ENCODE measurements around the gene PNLIP. TPM values are rescaled to one million over a fixed set of nuclear protein-coding genes. Genes with fewer than 3 reads are reported as not detected.

The PNLIP gene
- total RNA-seq, 4 donors from 2014 or later, result not detected

DNA sequence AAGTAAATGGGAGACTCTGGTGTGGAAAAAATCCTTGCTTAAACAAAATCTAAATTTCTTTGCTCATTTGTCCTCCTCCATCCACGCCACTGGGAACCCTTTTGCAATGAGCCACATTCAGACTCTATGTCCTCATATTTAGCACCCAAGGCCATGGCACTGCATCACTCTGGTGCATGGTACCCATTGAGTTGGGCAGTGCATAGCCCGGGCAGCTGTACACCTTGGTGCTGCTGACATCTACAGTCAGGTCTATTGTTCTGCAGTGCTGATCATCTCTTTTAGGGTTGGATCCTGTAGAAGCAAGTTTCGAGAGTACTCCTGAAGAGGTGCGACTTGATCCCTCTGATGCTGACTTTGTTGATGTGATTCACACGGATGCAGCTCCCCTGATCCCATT is 51.8 kb downstream of the PNLIP start:
- no peaks in the 10 kb centered on the region for H3K36me3 ChIP-seq
- peaks cover 0 to 3% (median 0%) of the 10 kb centered on the region in 4 donors for H3K27me3 ChIP-seq
- TF ChIP-seq, protein P1, sequence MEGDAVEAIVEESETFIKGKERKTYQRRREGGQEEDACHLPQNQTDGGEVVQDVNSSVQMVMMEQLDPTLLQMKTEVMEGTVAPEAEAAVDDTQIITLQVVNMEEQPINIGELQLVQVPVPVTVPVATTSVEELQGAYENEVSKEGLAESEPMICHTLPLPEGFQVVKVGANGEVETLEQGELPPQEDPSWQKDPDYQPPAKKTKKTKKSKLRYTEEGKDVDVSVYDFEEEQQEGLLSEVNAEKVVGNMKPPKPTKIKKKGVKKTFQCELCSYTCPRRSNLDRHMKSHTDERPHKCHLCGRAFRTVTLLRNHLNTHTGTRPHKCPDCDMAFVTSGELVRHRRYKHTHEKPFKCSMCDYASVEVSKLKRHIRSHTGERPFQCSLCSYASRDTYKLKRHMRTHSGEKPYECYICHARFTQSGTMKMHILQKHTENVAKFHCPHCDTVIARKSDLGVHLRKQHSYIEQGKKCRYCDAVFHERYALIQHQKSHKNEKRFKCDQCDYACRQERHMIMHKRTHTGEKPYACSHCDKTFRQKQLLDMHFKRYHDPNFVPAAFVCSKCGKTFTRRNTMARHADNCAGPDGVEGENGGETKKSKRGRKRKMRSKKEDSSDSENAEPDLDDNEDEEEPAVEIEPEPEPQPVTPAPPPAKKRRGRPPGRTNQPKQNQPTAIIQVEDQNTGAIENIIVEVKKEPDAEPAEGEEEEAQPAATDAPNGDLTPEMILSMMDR (IDR thresholded peaks at IDR 0.05), result no peak
- no peak for TF ChIP-seq POLR2A (IDR thresholded peaks at IDR 0.05)
- H3K9me3 ChIP-seq, result no peaks in the 10 kb centered on the region
- H3K27ac ChIP-seq, result no peak overlapping the region
- H3K4me3 ChIP-seq, result no peak overlapping the region
- no peak for DNase-seq
- intact Hi-C loops (cut with DNase I), result no loop called here
- H3K4me1 ChIP-seq, result no peaks in the 10 kb centered on the region
- 67 to 78% methylated on average over 4 of the region's 5 CpGs for WGBS, 2 donors

DNA sequence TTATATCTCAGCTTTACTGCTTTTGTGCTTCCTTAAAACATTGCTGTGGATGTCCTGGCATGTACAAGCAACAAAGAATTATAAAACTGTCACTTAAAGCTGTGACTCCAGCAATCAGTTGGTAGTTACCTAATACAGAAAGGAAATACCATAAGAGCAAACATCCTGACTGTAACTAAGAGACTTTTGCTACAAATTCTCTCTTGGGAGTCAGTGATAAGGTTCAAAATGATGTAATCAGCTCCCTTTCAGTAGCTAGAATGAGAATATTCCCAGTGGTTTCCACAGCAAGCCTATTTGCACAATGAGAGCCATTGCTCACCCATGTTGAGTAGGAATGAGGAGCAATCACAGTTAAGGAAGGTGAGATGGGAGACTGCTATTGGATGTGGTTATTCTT is 52.6 kb downstream of the PNLIP start:
- intact Hi-C loops (cut with DNase I), result no loop called here
- Histone ChIP-seq H3K9me3 (no peaks in the 10 kb centered on the region), H3K27me3 (peaks cover 0 to 3% (median 0%) of the 10 kb centered on the region in 4 donors), H3K4me3 (no peak overlapping the region), H3K27ac (no peak overlapping the region), H3K4me1 (no peaks in the 10 kb centered on the region), H3K36me3 (no peaks in the 10 kb centered on the region)
- no peak for TF ChIP-seq POLR2A (IDR thresholded peaks at IDR 0.05)
- TF ChIP-seq, protein P1 (IDR thresholded peaks at IDR 0.05), result no peak
- no peak for DNase-seq

DNA sequence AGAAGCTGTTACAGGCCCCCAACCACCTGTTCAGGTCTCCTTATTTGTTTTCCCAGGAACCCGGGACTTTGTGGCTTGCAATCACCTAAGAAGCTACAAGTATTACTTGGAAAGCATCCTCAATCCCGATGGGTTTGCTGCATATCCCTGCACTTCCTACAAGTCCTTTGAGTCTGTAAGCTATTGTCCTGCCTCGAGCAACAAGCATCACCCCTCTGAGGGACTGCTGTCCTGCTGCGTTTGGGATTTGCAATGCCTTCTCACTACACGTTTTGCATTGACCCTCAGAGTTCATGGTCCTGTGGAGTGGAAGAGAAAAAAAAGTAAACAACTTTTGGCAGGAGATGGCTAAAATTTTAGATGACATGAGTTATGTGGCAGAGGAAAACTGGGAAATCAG is 54.3 kb downstream of the PNLIP start:
- intact Hi-C loops (cut with DNase I), result no loop called here
- H3K9me3 ChIP-seq, result no peaks in the 10 kb centered on the region
- H3K4me1 ChIP-seq, result no peaks in the 10 kb centered on the region
- H3K36me3 ChIP-seq, result no peaks in the 10 kb centered on the region
- no peak for TF ChIP-seq POLR2A (IDR thresholded peaks at IDR 0.05)
- TF ChIP-seq, protein P1 (IDR thresholded peaks at IDR 0.05), result no peak
- WGBS, 2 donors, result 51 to 71% methylated on average over 2 of the region's 5 CpGs
- H3K27ac ChIP-seq, result no peak overlapping the region
- DNase-seq, result no peak
- H3K27me3 ChIP-seq, result peaks cover 0 to 3% (median 0%) of the 10 kb centered on the region in 4 donors
- H3K4me3 ChIP-seq, result no peak overlapping the region

DNA sequence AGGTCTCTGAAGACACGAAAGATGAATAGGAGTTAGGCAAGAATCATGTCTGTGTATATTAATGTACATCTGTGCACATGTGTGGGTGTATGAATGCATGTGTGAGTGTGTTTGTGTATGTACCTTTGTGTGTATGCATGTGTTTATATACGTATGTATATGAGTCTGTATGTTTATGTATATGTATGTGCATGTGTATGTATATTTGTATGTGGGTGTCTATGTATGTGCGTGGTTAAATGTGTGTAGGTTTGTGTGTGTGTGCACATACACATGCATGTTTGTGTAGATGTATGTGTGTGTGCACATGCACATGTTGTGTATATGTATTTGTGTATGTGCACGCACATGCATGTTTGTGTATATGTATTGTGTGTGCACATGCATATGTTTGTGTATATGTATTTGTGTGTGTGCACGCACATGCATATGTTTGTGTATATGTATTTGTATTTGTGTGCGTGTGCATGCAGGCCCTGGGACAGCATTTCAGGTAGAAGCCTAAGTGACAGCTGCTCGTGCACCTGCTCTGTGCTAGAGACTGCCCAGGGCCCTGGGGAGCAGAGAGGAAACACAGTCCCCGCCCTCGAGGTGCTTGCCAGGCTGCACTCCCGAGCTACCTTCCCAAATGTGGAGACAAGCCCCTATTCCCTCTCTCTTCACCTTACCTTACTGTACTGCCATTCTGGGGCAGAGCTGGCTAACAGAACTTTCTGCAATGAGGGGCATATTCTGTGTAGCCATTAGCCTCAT is 57.1 kb downstream of the PNLIP start:
- Histone ChIP-seq H3K4me1 (no peaks in the 10 kb centered on the region), H3K4me3 (no peak overlapping the region), H3K36me3 (no peaks in the 10 kb centered on the region), H3K27ac (no peak overlapping the region), H3K9me3 (no peaks in the 10 kb centered on the region), H3K27me3 (peaks cover 0 to 6% (median 0%) of the 10 kb centered on the region in 4 donors)
- TF ChIP-seq, protein P1 (IDR thresholded peaks at IDR 0.05), result no peak
- TF ChIP-seq POLR2A (IDR thresholded peaks at IDR 0.05), result no peak
- DNase-seq, result no peak
- intact Hi-C loops (cut with DNase I), result no loop called here
- WGBS, 2 donors, result 73 to 87% methylated on average over 5 to 10 of the region's 10 CpGs

DNA sequence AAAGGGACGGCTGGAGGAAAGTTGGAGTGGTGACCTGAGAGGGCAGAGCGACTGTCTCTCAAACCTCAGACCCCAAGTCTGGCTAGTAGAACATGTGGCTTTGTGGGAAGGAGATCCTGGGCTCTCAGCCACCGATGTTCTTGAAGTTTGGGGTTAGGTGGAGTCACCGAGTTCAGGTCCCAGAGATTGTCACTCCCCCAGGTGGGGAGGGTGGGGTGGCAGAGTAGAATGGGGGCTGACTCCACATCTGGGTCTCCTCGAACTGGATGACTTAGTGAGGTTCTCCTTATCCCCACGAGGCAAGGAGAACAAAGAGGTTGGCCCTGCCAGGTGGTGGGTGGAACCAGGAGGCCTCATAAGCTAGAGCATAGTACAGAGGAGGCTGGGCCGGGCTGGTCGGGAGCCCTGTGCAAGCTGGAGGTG is 60.3 kb downstream of the PNLIP start:
- no peak overlapping the region for H3K27ac ChIP-seq
- no peak overlapping the region for H3K4me3 ChIP-seq
- WGBS, 2 donors, result 53 to 63% methylated on average over 5 of the region's 8 CpGs
- no peak for DNase-seq
- peaks cover 0 to 9% (median 0%) of the 10 kb centered on the region in 3 donors for H3K4me1 ChIP-seq
- peaks cover 0 to 38% (median 0%) of the 10 kb centered on the region in 4 donors for H3K27me3 ChIP-seq
- TF ChIP-seq POLR2A (IDR thresholded peaks at IDR 0.05), result no peak
- TF ChIP-seq, protein P1 (IDR thresholded peaks at IDR 0.05), result no peak
- no peaks in the 10 kb centered on the region for H3K36me3 ChIP-seq
- no peaks in the 10 kb centered on the region for H3K9me3 ChIP-seq
- intact Hi-C loops (cut with DNase I), result no loop called here

Data from esophagus squamous epithelium (tissue), 5 donors.